SK-N-SH (cell line): Measurements from ENCODE around the gene MRPL49. TPM values are rescaled to one million over a fixed set of nuclear protein-coding genes. Genes with fewer than 3 reads are reported as not detected.
A peak's percentile ranks its signal among the peaks of the same experiment; 100 is the strongest.

Experiments
- CTCF ChIA-PET: fragments of 300-600, 350-600 bp; formaldehyde crosslinking; extraction: SDS; loops from one replicate; lab custom pipeline; 2021; lab: Yijun Ruan, JAX
- POLR2A ChIA-PET: fragments of 350-600 bp; sonication (Branson Sonifier 250); formaldehyde crosslinking; extraction: SDS; loops from one replicate; lab custom pipeline; 2020; ENCODE audit warnings: antibody characterized with exemption, inconsistent platforms; lab: Yijun Ruan, JAX
- DNase-seq: peaks from one replicate; pipeline ENCODE4 v3.0.0; 2012
- H2AFZ ChIP-seq: fragments of 200-600 bp; sonication (generic); 2 replicates; pipeline ENCODE4 v1.8.1; 2016; ENCODE audit warnings: antibody characterized with exemption, mild to moderate bottlenecking, low read depth
- H3F3A ChIP-seq: fragments of 200-600 bp; sonication (generic); replicated peaks from 2 replicates; pipeline ENCODE3; 2016; ENCODE audit warnings: antibody characterized with exemption, mild to moderate bottlenecking; ENCODE audit not compliant: insufficient read depth
- H3K27ac ChIP-seq, 2 experiments: fragments of 200-500 bp in 1 of 2; fragments of 200-600 bp in 1 of 2; sonication (Bioruptor generic) in 1 of 2; sonication (generic), shearing (Covaris generic) in 1 of 2; 2 replicates each; pipeline versions ENCODE4 v1.5.1 to v1.6.1; 2014 to 2016; ENCODE audit warnings: low read depth in 2 of 2, inconsistent platforms in 1 of 2, low read length in 1 of 2, mild to moderate bottlenecking in 1 of 2, mixed read lengths in 1 of 2
- H3K27me3 ChIP-seq: fragments of 200-600 bp; sonication (generic), shearing (Covaris generic); 2 replicates; pipeline ENCODE4 v1.6.1; 2016; ENCODE audit warnings: mixed run types; ENCODE audit not compliant: insufficient read depth
- H3K36me3 ChIP-seq, 2 experiments: fragments of 200-500 bp in 1 of 2; fragments of 200-600 bp in 1 of 2; sonication (Bioruptor generic) in 1 of 2; sonication (generic) in 1 of 2; replicated peaks in 1 of 2; 2 replicates each; pipeline versions ENCODE3 to v1.5.1; 2014 to 2016; ENCODE audit warnings: low read length in 1 of 2, mild to moderate bottlenecking in 1 of 2; ENCODE audit not compliant: insufficient read depth in 2 of 2, control insufficient read depth in 1 of 2
- H3K4me1 ChIP-seq, 2 experiments: fragments of 200-500 bp in 1 of 2; fragments of 200-600 bp in 1 of 2; sonication (Bioruptor generic) in 1 of 2; sonication (generic), shearing (Covaris generic) in 1 of 2; 2 replicates each; pipeline versions ENCODE4 v1.5.1 to v1.6.1; 2014 to 2016; ENCODE audit warnings: low read depth in 1 of 2, low read length in 1 of 2, mixed run types in 1 of 2; ENCODE audit not compliant: insufficient read depth in 2 of 2, control insufficient read depth in 1 of 2
- H3K4me2 ChIP-seq: fragments of 200-600 bp; sonication (generic), shearing (Covaris generic); 2 replicates; pipeline ENCODE4 v1.6.1; 2017; ENCODE audit warnings: mixed run types
- H3K4me3 ChIP-seq, 2 experiments: fragments of 200-500 bp in 1 of 2; fragments of 200-600 bp in 1 of 2; sonication (Bioruptor generic) in 1 of 2; sonication (generic), shearing (Covaris generic) in 1 of 2; 2 replicates each; pipeline versions ENCODE4 v1.5.1 to v1.8.1; 2014 to 2016; ENCODE audit warnings: low read depth in 2 of 2, inconsistent platforms in 1 of 2, low read length in 1 of 2, mild to moderate bottlenecking in 1 of 2, mixed read lengths in 1 of 2, moderate library complexity in 1 of 2
- H3K79me2 ChIP-seq: fragments of 200-600 bp; sonication (generic); 2 replicates; pipeline ENCODE4 v1.8.1; 2017; ENCODE audit warnings: mild to moderate bottlenecking; ENCODE audit not compliant: insufficient read depth
- H3K9ac ChIP-seq: fragments of 200-600 bp; sonication (generic); 2 replicates; pipeline ENCODE4 v1.6.1; 2017; ENCODE audit warnings: mixed run types
- H3K9me2 ChIP-seq: fragments of 200-600 bp; sonication (generic); 2 replicates; pipeline ENCODE4 v1.6.1; 2017; ENCODE audit warnings: mixed run types
- H3K9me3 ChIP-seq: fragments of 200-600 bp; sonication (generic); 2 replicates; pipeline ENCODE4 v1.6.1; 2017; ENCODE audit warnings: mixed run types, mild to moderate bottlenecking, moderate library complexity
- H4K20me1 ChIP-seq: fragments of 200-600 bp; sonication (generic); 2 replicates; pipeline ENCODE4 v1.6.1; 2017; ENCODE audit warnings: mild to moderate bottlenecking, mixed run types; ENCODE audit not compliant: insufficient read depth
- CHD2 ChIP-seq: fragments of 150-350 bp; IDR thresholded peaks from 2 replicates; pipeline ENCODE4 v1.6.1; 2018; ENCODE audit warnings: low read length; ENCODE audit not compliant: partially characterized antibody
- CTCF ChIP-seq: fragments of 200-600 bp; sonication (generic); IDR thresholded peaks from 2 replicates; pipeline ENCODE4 v1.6.1; 2017; ENCODE audit warnings: antibody characterized with exemption, mild to moderate bottlenecking, moderate library complexity
- ELF1 ChIP-seq: IDR thresholded peaks from 2 replicates; pipeline ENCODE4 v1.4.0; 2012
- EP300 ChIP-seq, 2 experiments: IDR thresholded peaks; 2 replicates each; pipeline versions ENCODE4 v1.4.0 to v1.6.1; 2012; ENCODE audit warnings: borderline replicate concordance in 1 of 2, low read depth in 1 of 2, low read length in 1 of 2
- EZH2phosphoT487 ChIP-seq: fragments of 200-600 bp; sonication (generic); IDR thresholded peaks from 2 replicates; pipeline ENCODE4 v1.6.1; 2017; ENCODE audit warnings: low read depth, mixed run types, mild to moderate bottlenecking, antibody characterized with exemption, moderate library complexity, borderline replicate concordance
- FOSL2 ChIP-seq: IDR thresholded peaks from 2 replicates; pipeline ENCODE4 v1.4.0; 2012; ENCODE audit warnings: low read depth, mild to moderate bottlenecking, moderate library complexity, borderline replicate concordance
- FOXM1 ChIP-seq: IDR thresholded peaks from 2 replicates; pipeline ENCODE4 v1.4.0; 2012; ENCODE audit warnings: low read depth, mild to moderate bottlenecking
- GATA2 ChIP-seq: sonication (generic); formaldehyde crosslinking; IDR thresholded peaks from 2 replicates; pipeline ENCODE4 v1.5.0; 2020; ENCODE audit warnings: mild to moderate bottlenecking, missing genetic modification reagents
- MEF2A ChIP-seq: IDR thresholded peaks from 2 replicates; pipeline ENCODE4 v1.4.0; 2012; ENCODE audit warnings: low read depth, borderline replicate concordance
- MXI1 ChIP-seq: IDR thresholded peaks from 2 replicates; pipeline ENCODE4 v1.6.1; 2012; ENCODE audit warnings: mild to moderate bottlenecking, low read depth, low read length, improper control_type of control experiment
- NFIC ChIP-seq: IDR thresholded peaks from 2 replicates; pipeline ENCODE4 v1.4.0; 2012; ENCODE audit warnings: borderline replicate concordance
- NRF1 ChIP-seq: IDR thresholded peaks from 2 replicates; pipeline ENCODE4 v1.6.1; 2012; ENCODE audit warnings: low read depth, mild to moderate bottlenecking, low read length
- PBX3 ChIP-seq: IDR thresholded peaks from 2 replicates; pipeline ENCODE4; 2012
- RAD21 ChIP-seq: IDR thresholded peaks from 2 replicates; pipeline ENCODE4 v1.6.1; 2012; ENCODE audit warnings: mild to moderate bottlenecking, low read length
- REST ChIP-seq: IDR thresholded peaks from 2 replicates; pipeline ENCODE4 v1.6.1; 2012; ENCODE audit warnings: mild to moderate bottlenecking, low read depth, low read length, moderate library complexity
- SIN3A ChIP-seq: IDR thresholded peaks from 2 replicates; pipeline ENCODE4 v1.6.1; 2012; ENCODE audit warnings: low read depth, mild to moderate bottlenecking, low read length, moderate library complexity, borderline replicate concordance
- TEAD4 ChIP-seq: IDR thresholded peaks from 2 replicates; pipeline ENCODE4 v1.4.0; 2012; ENCODE audit warnings: mild to moderate bottlenecking, borderline replicate concordance; ENCODE audit not compliant: insufficient read depth
- USF1 ChIP-seq: IDR thresholded peaks from 2 replicates; pipeline ENCODE4 v1.4.0; 2012; ENCODE audit warnings: low read depth, borderline replicate concordance
- USF2 ChIP-seq: fragments of 150-350 bp; IDR thresholded peaks from 2 replicates; pipeline ENCODE4 v1.6.1; 2017; ENCODE audit warnings: antibody characterized with exemption, low read length, low read depth, borderline replicate concordance
- ZBTB33 ChIP-seq: IDR thresholded peaks from 2 replicates; pipeline ENCODE4 v1.4.0; 2012; ENCODE audit warnings: low read depth, borderline replicate concordance
- WGBS: methylation state at CpG from one replicate; pipeline ENCODE4 v1.1.6; 2017; ENCODE audit warnings: low lambda C conversion rate; 5-methylcytosine and 5-hydroxymethylcytosine counted together
- polyA plus RNA-seq, 3 experiments: library from polyadenylated mRNA; depleted of rRNA; stranded (reverse); fragments of >200 nt; gene quantifications; 2 replicates each; pipeline ENCODE4 v1.2.3, GENCODE V29; 2012

The MRPL49 gene
- 56.7 and 89.7 TPM in 2 replicates for polyA plus RNA-seq (2012; rRNA removed)
- polyA plus RNA-seq (2012; cell fraction: cytosol; rRNA removed): 50.2 and 68.6 TPM in 2 replicates
- 28.6 and 38.2 TPM in 2 replicates for polyA plus RNA-seq (2012; cell fraction: nucleus; rRNA removed)

- POLR2A ChIA-PET: interaction anchor here (0.5 to 2.0 kb wide), 10 partner anchors 10 to 244 kb away, joined by 3 to 22 read pairs (median 6); partner anchors contain the start of genes CAPN1, EHD1, SYVN1 and TM7SF2
- Histone ChIP-seq H3K9me3 (no peaks in the 10 kb centered on the region), H3K27ac (peak within 1 kb of the TSS; percentile 81 to 95), H3K9ac (peak within 1 kb of the TSS; percentile 89), H2AFZ (peak within 1 kb of the TSS; percentile 79; the same call in 1 of the 2 replicates), H3K79me2 (peaks cover 55% of the 10 kb centered on the region), H3K4me2 (peak within 1 kb of the TSS; percentile 93), H3K9me2 (no peaks in the 10 kb centered on the region), H3F3A (peaks cover 31% of the 10 kb centered on the region), H4K20me1 (no peaks in the 10 kb centered on the region), H3K4me3 (peak within 1 kb of the TSS; percentile 89 to 91), H3K4me1 (peaks cover 11 to 13% of the 10 kb centered on the region in 2 experiments; a peak in 3 of 4 replicates), H3K27me3 (no peaks in the 10 kb centered on the region), H3K36me3 (peaks cover 35 to 47% of the 10 kb centered on the region in 2 experiments)
- CTCF ChIA-PET: interaction anchor here (1.3 to 3.3 kb wide), 5 partner anchors 10 to 108 kb away, joined by 4 to 47 read pairs (median 9); partner anchors contain the start of genes ARL2, CAPN1, SYVN1 and TM7SF2
- DNase-seq: peak; percentile 96
- 1% methylated on average over 56 of the region's 64 CpGs for WGBS
- TF ChIP-seq EZH2phosphoT487: no peak
- no peak for TF ChIP-seq USF2
- peak; percentile 88 for TF ChIP-seq ELF1
- no peak for TF ChIP-seq REST
- TF ChIP-seq TEAD4: no peak
- no peak for TF ChIP-seq FOXM1
- TF ChIP-seq NFIC: no peak
- no peak for TF ChIP-seq RAD21
- no peak for TF ChIP-seq EP300 (IDR thresholded peaks at IDR 0.05; ENCODE audit: borderline replicate concordance in 1 of 2, low read depth in 1 of 2, low read length in 1 of 2)
- TF ChIP-seq CTCF: no peak
- peak; percentile 81 for TF ChIP-seq CHD2
- TF ChIP-seq USF1: no peak
- TF ChIP-seq GATA2 (CRISPR knock-in tag): no peak
- TF ChIP-seq ZBTB33: no peak
- TF ChIP-seq PBX3: no peak
- TF ChIP-seq MEF2A: no peak
- peak; percentile 92 for TF ChIP-seq NRF1
- peak; percentile 94 for TF ChIP-seq MXI1
- no peak for TF ChIP-seq FOSL2
- TF ChIP-seq SIN3A: peak; percentile 94; the same call in 1 of the 2 replicates
Measured at GRCh38 chr11:65121865-65122696, at the start of gene MRPL49, which contains the start of gene FAU. MRPL49 (plus strand) TSS chr11:65122321; CDS start chr11:65122347, 26 bp downstream. FAU (minus strand) TSS chr11:65122134; CDS start chr11:65121813, 321 bp downstream.
